GM21723 (cell line): Measurements from ENCODE around the gene KRT34.
"Not testable (repeated sequence)": the region's sequence is repeated elsewhere in the genome, so short reads cannot be mapped to it uniquely, and the experiment has no call there.

Source experiments
- ATAC-seq: cut with Tn5 transposase; IDR thresholded peaks from one replicate; pipeline ENCODE4 v1.9.1; 2021; ENCODE audit warnings: mild to moderate bottlenecking, moderate library complexity; ENCODE audit not compliant: unreplicated experiment

Gene KRT34

DNA sequence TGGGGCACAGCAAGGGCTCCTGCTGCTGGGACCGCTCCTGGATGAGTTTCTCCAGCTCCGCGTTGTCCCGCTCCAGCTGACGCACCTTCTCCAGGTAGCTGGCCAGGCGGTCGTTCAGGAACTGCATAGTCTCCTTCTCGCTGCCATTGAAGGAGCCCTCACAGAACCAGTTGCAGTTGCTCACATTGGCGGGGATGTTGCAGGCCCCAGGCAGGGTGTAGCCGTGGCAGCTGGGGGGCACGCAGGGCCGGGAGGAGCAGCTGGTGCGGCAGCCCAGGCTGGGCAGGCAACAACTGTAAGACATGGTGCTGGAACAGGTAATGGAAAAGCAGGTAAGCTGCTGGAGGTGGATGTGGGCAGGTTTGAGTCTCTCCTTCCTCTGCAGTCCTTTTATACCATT is at the start of gene KRT34:
Gene KRT34 (minus strand): TSS at position 364 of the 400 bp plus-strand sequence. CDS start 60 bp downstream, at position 304.
- not testable (repeated sequence) for ATAC-seq

DNA sequence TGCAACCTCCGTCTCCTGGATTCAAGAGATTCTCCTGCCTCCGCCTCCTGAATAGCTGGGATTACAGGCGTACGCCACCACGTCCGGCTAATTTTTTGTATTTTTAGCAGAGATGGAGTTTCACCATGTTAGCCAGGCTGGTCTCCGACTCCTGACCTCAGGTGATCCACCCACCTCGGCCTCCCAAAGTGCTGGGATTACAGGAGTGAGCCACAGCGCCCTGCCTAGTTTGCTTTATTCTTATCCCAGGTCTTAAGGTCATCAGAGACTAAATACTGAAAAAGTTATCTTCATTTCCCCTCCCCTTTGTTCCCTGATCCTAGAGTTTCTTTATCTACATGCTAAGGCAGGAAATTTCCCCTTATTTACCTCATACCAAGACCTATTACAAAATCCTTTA is 48.3 kb upstream of the KRT34 start:
- not testable (repeated sequence) for ATAC-seq

DNA sequence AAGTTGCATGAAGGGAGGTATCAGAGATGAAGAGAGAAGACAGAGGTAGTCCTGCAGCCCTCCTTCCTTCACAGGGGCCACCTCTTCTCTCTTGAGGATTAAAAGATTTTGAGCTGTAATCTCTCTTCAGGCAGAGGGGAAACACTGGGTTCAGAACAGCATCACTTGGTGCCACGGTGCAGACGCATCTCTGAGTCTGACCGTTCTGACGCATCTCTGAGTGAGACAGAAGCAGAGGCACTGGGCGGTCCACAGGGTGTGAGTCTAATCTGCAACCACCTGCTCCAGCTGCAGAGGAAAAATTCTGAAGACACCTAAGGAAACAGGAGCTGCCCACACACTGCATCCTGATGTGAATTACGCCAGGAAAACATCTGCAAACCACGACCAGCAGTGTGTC is 47.6 kb upstream of the KRT34 start:
- ATAC-seq = no peak

DNA sequence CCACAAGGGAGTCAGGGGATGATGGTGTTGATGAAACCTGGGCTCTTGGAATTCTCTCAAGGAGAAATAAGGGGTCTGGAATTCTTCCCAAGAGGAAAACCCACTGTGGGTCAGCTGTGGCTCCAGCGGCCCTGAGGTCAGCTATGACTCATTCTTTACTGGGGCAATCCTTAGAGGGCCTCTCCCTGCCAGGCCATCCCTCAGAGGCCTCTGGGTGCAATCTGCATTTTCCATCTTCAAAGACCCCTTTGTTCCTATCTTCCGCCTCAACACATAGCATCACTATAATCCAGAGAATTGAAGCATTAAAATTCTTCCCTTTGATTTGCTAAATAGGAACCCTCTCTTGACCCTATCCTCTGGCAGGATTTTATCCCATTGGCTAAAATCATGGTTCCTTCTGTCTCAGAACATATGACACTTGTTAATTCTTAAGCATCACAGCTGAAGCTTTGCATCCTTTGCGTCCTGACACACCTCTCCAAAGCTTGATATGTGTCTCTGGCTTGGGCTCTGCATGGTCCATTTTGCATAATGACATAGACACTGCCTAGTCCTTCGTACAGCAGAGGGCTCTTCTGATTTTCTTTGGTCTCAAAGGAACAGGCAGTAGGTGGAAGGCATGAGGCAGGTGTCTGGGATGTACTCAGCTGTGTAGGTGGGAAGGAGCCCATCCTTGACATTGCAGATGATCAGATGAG is 46.6 kb upstream of the KRT34 start:
- no peak for ATAC-seq

DNA sequence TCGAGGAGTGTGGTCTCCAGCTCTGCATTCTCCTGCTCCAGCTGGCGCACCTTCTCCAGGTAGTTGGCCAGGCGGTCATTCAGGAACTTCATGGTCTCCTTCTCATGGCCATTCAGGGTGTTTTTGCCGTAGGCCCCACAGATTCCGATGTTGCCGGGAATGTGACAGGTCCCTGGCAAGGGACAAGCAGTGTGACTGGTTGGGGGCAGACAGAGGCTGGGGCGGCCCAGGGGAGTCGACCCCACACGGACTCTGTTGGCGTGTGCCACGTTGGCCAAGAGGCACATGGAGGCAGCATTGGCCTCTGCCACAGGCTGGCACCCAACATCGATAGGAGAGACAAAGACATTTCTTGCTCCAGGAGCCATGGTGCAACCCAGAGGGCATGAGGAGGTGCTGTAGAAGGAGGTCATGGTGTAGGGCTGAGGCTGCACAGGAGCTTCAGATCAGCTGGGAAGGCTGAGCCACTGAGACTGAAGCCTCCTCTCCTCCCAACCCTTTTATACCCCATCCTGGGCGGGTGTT is 42.1 kb upstream of the KRT34 start, which contains the start of gene KRT37:
Gene KRT37 (minus strand): TSS at position 475 of the 525 bp plus-strand sequence. CDS start 62 bp downstream, at position 413.
- no peak for ATAC-seq

DNA sequence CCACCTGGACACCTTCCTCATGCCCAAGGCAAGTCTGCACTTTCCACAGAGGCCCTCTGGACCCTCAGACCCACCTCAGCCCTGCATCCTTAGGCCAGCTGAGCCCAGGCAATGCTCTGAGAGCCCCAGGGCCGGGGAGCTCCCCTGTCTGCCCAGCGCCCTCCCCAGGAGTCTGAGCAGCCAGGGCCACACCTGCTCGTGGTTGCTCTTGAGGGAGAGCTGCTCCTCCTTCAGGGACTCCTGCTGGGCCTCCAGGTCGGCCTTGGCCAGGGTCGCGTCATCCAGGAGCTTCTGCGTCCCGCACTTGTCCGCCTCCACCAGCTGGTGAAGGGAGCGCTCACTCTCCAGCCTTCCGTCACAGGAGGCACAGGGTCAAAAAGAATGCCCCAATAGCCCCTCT is 40.5 kb upstream of the KRT34 start:
- not testable (repeated sequence) for ATAC-seq

DNA sequence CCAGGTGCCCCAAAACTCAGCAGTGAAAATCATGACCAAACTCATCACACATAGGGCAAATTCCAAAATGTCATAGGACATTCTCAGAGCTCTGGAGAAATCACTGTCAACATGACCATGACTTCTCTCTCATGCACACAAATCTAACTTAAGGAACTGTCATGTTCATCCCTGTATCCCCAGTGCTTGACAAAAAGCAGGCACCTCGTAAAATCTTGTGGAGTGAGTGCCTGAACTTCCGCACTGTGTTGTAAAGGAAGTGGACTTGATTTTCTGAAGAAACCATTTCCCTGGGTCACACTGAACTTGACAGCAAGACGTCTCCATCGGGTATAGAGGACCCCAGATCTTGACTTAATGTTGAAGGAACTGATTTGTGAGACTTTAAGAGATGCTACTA is 39.5 kb upstream of the KRT34 start:
- ATAC-seq = no peak

DNA sequence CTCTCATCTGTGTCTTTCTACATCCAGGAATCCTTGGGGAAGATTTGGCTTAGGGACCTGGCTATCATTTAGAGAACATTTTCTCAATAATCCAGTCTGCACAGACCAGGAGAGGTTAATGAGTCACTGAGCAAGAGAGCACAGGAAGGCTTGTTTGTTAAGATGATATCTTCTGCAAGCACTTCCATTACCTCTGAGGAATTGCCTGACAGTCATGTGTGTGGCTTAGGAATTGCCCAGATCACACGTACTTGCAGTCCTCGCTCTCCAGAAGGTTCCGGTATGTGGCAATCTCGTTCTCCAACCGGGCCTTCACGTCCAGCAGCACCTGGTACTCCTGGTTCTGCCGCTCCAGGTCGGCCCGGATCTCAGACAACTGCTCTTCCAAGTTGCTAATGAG is 39.0 kb upstream of the KRT34 start:
- no peak for ATAC-seq

DNA sequence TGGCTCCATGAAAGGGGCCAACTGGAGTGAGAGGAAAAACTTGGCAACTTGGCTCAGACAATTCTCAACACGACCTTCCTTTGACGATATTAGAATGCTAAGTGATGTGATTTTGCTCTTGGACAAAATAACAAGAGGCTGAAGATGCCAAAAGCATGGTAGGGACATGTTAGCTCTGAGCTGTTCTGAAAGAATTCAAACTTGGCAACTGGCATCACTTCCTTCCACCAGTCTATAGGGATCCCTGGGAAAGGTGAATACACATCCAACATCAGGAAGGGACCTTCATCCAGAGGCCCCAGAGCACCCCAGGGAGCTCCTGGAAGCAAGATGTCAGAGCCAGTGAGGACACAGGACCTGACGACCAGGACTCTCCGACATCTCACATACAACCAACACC is 38.0 kb upstream of the KRT34 start:
- no peak for ATAC-seq

DNA sequence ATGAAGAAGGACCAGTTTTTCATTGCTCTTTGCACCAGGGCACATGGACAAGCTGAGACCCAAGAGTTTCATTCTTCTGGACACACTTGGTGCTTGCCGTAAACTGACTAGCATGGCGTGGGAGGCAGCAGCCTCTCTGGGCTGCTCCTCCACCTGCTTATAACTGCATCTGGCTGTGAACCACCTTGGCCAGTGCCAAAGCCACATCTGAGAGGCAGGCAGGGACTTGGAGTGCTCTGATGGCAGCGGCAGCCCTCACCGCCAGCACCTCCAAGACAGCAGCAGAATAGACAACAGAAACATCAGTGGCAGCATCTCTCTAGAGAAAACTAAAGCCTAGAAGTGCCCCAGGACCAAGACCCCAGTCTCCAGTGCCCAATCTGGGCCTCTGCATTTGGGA is 37.6 kb upstream of the KRT34 start:
- ATAC-seq = no peak

DNA sequence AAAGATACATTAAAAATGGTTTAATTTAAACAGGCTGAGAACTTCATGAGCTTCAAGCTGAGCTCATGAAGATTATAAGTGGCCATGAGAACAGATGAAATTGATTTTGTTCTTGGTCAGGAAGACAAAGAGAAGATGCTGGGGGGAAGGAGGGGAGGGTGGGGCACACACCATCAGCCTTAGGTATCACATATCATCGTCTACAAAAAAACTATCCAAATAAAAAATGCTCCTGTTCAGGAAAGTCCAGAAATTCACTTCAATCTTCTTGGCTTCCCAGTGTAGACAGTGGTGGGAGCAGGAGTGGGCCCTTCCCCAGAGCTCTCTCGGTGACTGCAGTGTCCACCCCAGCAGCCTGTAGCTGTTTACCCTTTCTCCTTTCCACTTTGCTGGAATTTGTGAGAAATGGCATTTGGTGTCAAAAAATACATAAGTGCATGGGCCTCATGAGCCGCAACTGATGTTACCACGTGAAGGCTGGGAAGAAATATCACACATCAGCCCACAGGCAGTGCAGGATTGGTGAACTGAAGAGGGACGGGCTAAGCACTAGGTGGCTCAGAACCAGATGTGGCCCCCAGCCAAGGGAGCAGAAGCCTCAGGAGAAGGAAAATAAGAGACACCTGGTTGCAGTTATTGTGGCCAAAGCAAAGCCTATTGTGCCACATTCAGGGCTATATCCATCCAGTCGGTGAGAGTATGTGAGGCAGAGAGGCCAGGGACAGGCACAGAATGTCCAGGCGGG is 36.2 kb upstream of the KRT34 start:
- no peak for ATAC-seq

DNA sequence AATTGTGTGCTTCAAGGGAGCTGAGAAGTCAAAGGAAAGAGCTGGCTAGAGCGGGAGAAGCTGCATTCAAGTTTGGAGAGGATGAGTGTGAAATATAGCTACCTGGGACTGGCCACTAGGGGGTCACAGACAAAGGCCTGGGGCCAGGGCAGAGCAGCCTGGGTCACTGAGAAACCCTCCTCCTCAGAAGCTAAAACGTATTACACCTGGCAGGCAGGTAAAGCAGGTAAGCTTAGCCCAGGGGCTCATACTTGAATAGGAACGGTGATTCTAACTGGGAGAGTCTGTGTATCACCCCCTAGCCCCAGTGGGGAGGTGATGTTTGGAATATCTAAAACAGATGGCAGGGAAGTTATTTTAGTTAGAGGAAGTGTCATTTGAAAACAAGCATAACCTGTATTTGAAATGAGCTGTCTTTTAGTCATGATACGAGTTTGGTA is 35.5 kb upstream of the KRT34 start:
- ATAC-seq = no peak

DNA sequence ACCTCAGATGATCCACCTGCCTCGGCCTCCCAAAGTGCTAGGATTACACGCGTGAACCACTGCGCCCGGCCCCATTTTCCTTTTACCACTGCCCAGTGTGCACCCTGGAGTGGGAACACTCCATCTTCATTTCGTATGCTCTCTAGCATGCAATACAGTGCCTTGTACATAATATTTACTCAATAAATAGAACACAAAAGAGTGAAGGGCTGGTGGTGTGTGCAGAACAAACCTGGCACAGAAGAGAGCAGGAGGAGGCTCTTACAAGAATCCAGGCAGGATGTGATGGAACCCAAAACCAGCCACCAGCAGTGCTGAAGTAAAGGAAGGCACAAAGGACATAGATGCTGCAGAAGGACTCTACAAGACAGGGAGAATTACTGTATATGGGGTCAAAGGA is 35.0 kb upstream of the KRT34 start:
- no peak for ATAC-seq

DNA sequence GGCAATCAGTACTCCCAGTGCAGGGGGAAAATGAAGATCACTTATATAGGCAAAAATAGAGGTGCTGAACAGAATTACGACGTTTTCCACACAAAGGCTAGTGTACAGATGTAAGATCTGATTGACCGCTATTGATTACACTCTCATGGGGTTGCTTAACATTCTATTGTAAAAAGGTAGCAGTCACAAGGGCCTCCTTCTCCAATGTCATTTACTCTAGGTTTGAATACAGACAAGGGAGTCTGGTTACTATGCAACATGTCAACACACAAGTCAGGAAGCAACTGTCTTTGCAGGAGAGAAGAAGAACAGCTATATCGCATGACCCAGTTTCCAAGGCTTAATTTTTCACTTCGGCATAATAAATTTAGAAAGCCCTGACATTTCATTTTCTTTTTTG is 34.4 kb upstream of the KRT34 start:
- no peak for ATAC-seq

DNA sequence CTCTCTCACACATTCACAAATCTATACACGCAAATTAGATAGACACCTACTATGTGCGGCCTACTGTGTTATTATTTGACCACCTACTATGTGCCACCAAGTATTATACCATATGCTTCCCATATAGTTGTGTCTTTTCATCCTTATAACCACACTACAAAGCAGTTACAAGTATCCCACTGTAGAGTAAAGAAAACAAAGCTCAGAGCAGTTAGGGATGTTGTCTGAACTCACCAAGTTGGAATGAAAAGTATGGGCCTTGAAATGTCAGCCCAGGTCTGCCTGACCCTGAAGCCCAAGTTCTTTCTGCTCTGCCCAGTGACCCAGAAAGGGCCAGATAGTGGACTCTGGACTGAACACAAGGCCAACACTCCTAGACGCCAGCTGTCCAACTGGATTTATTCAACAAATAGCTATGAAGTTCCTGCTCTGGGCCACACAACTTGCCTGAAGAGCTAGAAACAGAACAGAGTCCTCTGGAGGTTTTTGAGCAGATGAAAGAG is 33.8 kb upstream of the KRT34 start:
- no peak for ATAC-seq

DNA sequence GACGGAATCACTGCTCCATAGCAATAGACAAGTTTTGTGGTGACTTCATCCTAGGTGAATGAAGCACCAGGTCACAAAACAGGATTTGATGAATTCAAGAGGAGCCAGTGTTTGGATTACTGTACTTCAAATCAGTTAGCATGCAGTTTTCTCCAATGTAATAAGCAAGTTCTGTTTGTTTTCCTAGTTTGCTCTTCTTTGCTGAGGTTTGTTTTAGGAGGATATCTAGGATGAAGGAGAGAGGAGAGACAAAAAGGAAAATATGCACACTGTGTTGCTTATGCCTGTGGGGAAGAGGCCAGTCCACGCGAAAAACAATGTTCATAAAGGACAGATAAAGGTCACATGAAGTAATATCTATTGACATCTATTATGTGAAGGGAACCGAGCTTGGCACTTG is 33.3 kb upstream of the KRT34 start:
- ATAC-seq = no peak

DNA sequence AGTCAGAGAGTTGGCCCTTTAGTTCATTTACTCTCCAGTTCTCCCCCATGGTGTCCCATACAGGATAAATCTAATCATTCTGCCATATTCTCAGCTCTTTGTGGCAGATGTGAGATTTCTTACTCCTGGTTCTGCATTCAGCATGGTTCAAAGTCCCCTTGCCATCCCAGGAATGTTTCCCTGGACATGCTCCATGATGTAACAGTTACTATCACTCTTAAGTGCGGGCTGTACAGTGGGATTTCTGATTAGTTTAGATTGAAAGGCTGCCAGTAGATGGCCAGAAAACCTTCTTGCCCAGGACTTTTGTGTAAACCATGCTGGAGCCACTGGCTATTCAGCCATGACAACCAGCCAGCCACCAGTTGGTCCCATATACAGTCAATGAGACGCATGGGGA is 31.9 kb upstream of the KRT34 start:
- no peak for ATAC-seq

DNA sequence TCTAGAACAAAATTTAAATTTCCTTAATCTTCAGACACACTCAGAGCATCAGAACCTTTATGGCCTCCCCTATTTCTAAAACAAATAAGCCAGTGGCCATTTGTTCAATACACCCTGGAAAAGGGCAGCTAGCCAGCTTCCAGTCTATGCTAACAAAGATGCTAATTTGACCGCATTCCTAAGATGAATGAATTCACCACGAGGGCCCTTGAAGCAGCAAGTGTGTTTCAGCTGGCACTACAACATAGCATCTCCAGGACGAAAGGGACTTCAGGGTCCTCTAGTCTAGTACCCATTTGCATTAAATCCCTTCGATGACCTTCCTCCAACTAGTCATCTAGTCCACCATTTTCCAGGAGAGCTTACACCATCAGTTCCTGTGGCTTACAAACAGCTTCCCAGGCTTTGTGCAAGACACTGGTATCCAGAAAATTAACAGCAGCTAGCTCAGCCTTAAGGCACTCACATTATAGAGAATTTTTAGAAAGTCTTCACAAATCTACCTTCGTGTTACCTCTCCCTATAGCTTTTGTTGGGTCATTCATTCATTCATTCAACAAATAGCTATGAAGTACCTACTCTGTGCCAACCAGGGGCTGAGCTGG is 31.3 kb upstream of the KRT34 start:
- ATAC-seq = no peak

DNA sequence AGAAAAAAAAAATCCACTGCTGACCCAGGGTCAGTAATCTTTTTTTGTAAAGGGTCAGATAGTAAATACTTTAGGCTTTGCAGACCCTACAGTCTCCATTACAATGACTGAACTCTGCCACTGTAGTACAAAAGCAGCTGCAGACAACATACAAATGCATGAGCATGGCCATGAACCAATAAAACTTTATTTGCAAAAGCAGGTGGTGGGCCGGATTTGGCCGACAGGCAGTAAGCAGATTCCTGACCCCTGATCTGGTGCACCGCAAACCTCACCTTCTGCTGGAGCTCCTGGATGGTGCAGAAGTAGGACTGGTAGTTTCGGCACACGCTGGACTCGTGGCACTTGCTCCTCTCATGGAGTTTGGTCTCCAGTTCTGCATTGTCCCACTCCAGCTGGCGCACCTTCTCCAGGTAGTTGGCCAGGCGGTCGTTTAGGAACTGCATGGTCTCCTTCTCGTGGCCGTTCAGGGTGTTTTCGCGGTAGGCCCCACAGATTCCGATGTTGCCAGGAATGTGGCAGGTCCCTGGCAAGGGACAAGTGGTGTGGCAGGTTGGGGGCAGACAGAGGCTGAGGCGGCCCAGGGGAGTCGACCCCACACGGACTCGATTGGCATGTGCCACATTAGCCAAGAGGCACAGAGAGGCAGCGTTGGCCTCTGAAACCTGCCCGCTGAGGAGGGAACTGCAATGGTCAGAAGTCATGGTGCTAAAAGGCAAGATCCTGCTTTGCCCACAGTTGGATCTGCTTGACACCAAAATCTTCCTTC is 29.1 kb upstream of the KRT34 start:
- ATAC-seq = no peak

DNA sequence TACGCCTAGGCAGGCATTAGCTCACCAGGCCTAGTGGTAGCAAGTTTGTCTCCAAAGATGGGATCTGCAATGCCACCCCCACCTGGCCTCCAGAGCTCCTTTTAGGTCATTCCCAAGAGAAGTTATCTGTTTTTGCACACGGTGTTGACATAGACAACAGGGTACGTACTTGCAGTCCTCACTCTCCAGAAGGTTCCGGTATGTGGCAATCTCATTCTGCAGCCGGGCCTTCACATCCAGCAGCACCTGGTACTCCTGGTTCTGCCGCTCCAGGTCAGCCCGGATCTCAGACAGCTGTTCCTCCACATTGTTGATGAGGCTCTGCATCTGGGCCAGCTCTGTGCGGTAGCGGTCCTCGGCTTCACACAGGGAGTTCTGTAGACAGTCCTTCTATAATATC is 25.1 kb upstream of the KRT34 start:
- ATAC-seq = no peak

DNA sequence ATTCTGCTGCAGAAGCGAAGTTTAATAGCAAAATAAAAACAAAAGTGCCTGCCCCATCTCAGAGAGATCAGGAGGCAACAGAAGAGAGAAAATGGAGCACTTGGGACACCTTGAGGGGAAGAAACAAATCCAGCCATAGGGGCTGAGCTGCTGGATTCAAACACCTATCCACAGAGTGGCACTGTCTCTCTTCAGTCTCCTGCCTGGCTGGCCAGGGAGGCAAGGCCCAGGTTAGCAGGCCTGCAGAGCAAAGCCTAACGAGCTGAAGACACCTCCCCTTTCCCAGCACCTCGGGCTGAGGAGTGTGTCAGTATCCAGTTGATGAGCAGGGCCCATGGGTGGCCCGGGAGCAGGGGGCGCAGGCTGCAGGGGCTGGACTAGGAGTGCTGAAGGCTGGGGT is 24.1 kb upstream of the KRT34 start:
- ATAC-seq = no peak
